BLaER1 treated with 17β-estradiol and CSF1 and Interleukin-3, amounts not matched to agents 10 nM and 100 nM (cell line): ENCODE data around the gene CNPY1.

Source experiments
- H3K27ac ChIP-seq, 11 experiments: shearing (Covaris generic); formaldehyde crosslinking; 2 replicates each; pipeline ENCODE4 v1.8.1; 2022
- H3K27me3 ChIP-seq, 11 experiments: shearing (Covaris generic); formaldehyde crosslinking; 2 replicates each; pipeline ENCODE4 v1.8.1; 2022
- H3K36me3 ChIP-seq, 11 experiments: shearing (Covaris generic); formaldehyde crosslinking; 2 replicates each; pipeline ENCODE4 v1.8.1; 2022
- H3K4me1 ChIP-seq, 10 experiments: shearing (Covaris generic); formaldehyde crosslinking; 2 replicates each; pipeline ENCODE4 v1.8.1; 2022
- H3K4me2 ChIP-seq, 11 experiments: shearing (Covaris generic); formaldehyde crosslinking; 2 replicates each; pipeline ENCODE4 v1.8.1; 2022
- H3K4me3 ChIP-seq, 10 experiments: shearing (Covaris generic); formaldehyde crosslinking; 2 replicates each; pipeline ENCODE4 v1.8.1; 2022
- H3K9ac ChIP-seq, 11 experiments: shearing (Covaris generic); formaldehyde crosslinking; 2 replicates each; pipeline ENCODE4 v1.8.1; 2022
- H3K9me3 ChIP-seq, 11 experiments: shearing (Covaris generic); formaldehyde crosslinking; replicated peaks in 1 of 11; 2 replicates each; pipeline ENCODE4 v1.8.1; 2022
- H4K20me1 ChIP-seq, 11 experiments: shearing (Covaris generic); formaldehyde crosslinking; 2 replicates each; pipeline ENCODE4 v1.8.1; 2022
- Cebpa-rat ChIP-seq, 11 experiments: shearing (Covaris generic); IDR thresholded peaks; 2 replicates each; pipeline ENCODE4 v1.8.1; 2022

The CNPY1 gene

GRCh38 chr7:155489158-155489840 lies 57.1 kb downstream of the CNPY1 start:
- Histone ChIP-seq H3K4me2 (peak overlapping the region; percentile 84 to 99 (median 97); a peak in 21 of 22 replicates), H3K9me3 (no peaks in the 10 kb centered on the region), H3K9ac (peak overlapping the region in 1 of 11 experiments; percentile 19; a peak in 1 of 22 replicates), H3K4me3 (no peak overlapping the region), H3K4me1 (peaks cover 34 to 44% (median 38%) of the 10 kb centered on the region in 10 experiments), H3K36me3 (no peaks in the 10 kb centered on the region), H3K27me3 (peaks cover 0 to 5% (median 0%) of the 10 kb centered on the region in 11 experiments; a peak in 1 of 22 replicates), H3K27ac (peak overlapping the region in 2 of 11 experiments; percentile 85 to 90; a peak in 2 of 22 replicates), H4K20me1 (no peaks in the 10 kb centered on the region; a peak in 1 of 22 replicates)
- TF ChIP-seq Cebpa-rat (IDR thresholded peaks at IDR 0.05) = no peak

DNA sequence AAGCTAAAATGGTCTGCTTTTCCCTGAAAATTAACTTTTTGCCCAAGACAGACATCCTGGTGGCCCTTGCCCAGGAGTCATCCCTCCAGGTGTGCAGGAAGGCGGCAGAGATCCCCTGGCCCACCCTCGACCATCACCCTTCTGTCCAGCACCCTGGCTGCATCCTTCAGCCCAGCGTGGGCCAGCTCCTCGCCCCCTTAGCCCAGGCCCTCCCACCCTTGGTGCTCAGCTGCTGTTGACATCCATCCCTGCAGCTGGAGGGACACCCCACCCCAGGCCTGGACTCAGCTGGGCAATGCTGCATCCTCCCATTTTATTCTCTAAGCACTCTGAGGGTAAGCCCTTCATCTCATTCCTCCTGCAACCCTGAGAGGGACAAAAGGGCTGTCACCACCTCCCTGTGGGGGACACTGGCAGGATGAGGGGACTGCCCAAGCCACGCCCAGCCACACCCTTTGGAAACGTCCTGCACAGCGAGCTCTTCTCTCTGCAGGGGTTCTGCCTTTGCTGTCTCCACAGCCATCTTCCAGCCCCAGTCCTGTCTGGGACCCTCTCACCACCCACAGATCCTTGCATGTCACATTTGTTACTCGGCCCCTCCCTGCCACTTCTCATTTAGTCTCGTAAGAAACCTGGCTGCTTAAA lies 57.8 kb downstream of the CNPY1 start:
- no peaks in the 10 kb centered on the region; a peak in 1 of 22 replicates for H4K20me1 ChIP-seq
- no peak overlapping the region for H3K9ac ChIP-seq
- TF ChIP-seq Cebpa-rat (IDR thresholded peaks at IDR 0.05) = no peak
- H3K27me3 ChIP-seq = peaks cover 0 to 8% (median 2%) of the 10 kb centered on the region in 11 experiments; a peak in 9 of 22 replicates
- no peak overlapping the region for H3K27ac ChIP-seq
- peak overlapping the region in 10 of 11 experiments; percentile 37 to 99 (median 98); a peak in 15 of 22 replicates for H3K4me2 ChIP-seq
- no peaks in the 10 kb centered on the region for H3K9me3 ChIP-seq
- no peak overlapping the region for H3K4me3 ChIP-seq
- no peaks in the 10 kb centered on the region for H3K36me3 ChIP-seq
- H3K4me1 ChIP-seq = peaks cover 37 to 48% (median 40%) of the 10 kb centered on the region in 10 experiments

GRCh38 chr7:155487509-155488482 lies 58.6 kb downstream of the CNPY1 start:
- Histone ChIP-seq H3K9ac (no peak overlapping the region), H3K9me3 (no peaks in the 10 kb centered on the region), H4K20me1 (no peaks in the 10 kb centered on the region; a peak in 1 of 22 replicates), H3K4me2 (no peak overlapping the region), H3K4me3 (no peak overlapping the region), H3K36me3 (no peaks in the 10 kb centered on the region), H3K27me3 (peaks cover 0 to 14% (median 10%) of the 10 kb centered on the region in 11 experiments; a peak in 10 of 22 replicates), H3K27ac (no peak overlapping the region), H3K4me1 (peaks cover 37 to 56% (median 46%) of the 10 kb centered on the region in 10 experiments)
- TF ChIP-seq Cebpa-rat (IDR thresholded peaks at IDR 0.05) = no peak

DNA sequence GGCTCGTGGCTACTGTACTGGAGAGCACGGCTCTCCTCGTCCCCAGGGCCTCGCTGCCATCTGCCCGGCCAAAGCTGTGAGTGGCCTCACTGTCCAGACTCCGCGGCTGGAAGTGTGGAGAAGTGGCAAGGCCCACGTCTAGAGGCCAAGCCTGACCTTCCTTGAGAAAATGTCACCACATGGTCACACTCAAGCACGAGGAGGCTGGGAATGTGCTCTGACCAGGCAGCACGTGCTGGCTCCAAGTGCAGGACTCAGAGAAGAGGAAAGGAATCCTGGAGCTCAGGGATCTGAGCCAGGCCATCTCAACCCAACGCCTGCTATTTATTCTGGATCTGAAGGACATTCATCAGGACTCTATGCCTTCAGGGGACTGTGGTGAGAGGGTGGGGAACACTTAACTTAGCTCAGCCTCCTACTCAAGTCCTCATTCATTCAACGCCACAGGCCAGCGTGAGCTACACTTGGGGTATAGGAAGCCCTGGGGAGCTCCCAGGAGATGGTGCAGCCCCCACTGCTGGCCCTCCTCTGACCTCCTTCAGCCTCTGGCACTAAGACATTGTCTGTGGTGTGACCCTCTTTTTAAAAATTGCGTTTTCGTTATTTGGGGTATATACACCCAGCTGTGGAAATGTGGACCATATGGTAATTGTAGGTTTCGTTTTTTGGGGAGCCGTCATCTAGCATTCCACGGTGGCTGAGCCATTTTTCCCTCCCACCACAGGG lies 59.4 kb downstream of the CNPY1 start:
- H3K36me3 ChIP-seq = no peaks in the 10 kb centered on the region
- peaks cover 31 to 52% (median 41%) of the 10 kb centered on the region in 10 experiments for H3K4me1 ChIP-seq
- no peak overlapping the region for H3K4me2 ChIP-seq
- H3K9ac ChIP-seq = no peak overlapping the region
- peaks cover 0 to 22% (median 17%) of the 10 kb centered on the region in 11 experiments; a peak in 11 of 22 replicates for H3K27me3 ChIP-seq
- no peaks in the 10 kb centered on the region for H3K9me3 ChIP-seq
- no peak overlapping the region for H3K4me3 ChIP-seq
- H4K20me1 ChIP-seq = no peaks in the 10 kb centered on the region; a peak in 1 of 22 replicates
- no peak overlapping the region for H3K27ac ChIP-seq
- no peak for TF ChIP-seq Cebpa-rat (IDR thresholded peaks at IDR 0.05)

GRCh38 chr7:155484483-155485399 lies 61.6 kb downstream of the CNPY1 start:
- Histone ChIP-seq H4K20me1 (no peaks in the 10 kb centered on the region; a peak in 1 of 22 replicates), H3K9ac (no peak overlapping the region), H3K4me3 (no peak overlapping the region), H3K9me3 (no peaks in the 10 kb centered on the region), H3K4me2 (no peak overlapping the region), H3K36me3 (no peaks in the 10 kb centered on the region), H3K4me1 (peaks cover 10 to 32% (median 20%) of the 10 kb centered on the region in 10 experiments), H3K27ac (no peak overlapping the region), H3K27me3 (peaks cover 0 to 27% (median 18%) of the 10 kb centered on the region in 11 experiments; a peak in 11 of 22 replicates)
- no peak for TF ChIP-seq Cebpa-rat (IDR thresholded peaks at IDR 0.05)

DNA sequence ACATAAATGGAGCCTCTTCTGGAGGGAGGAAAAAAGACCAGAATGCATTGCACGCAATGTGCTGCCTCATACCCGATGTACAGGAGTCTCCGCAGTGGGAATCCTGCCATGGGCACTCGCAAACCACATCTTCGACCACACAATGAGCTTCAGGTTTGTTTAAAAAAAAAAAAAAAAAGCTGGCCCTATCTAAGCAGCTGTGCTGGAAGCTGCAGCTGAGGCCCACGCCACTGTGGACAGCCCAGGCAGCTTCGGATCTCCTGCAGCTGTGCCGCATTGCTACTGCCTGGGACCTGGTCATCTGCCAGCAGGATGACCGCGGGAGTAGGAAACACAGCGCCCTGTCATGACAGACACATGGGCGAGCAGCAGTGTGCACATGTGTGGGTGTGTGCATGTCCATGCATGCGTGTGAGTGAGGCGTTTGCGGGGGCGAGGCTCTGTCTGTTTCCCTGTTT lies 62.5 kb downstream of the CNPY1 start:
- H3K27me3 ChIP-seq = peaks cover 0 to 27% (median 18%) of the 10 kb centered on the region in 11 experiments; a peak in 12 of 22 replicates
- TF ChIP-seq Cebpa-rat (IDR thresholded peaks at IDR 0.05) = no peak
- H3K4me3 ChIP-seq = no peak overlapping the region
- no peaks in the 10 kb centered on the region for H3K36me3 ChIP-seq
- no peak overlapping the region for H3K9ac ChIP-seq
- no peak overlapping the region for H3K27ac ChIP-seq
- no peaks in the 10 kb centered on the region for H3K9me3 ChIP-seq
- H3K4me2 ChIP-seq = peak overlapping the region in 5 of 11 experiments; percentile 18 to 70 (median 61); a peak in 7 of 22 replicates
- peaks cover 2 to 23% (median 12%) of the 10 kb centered on the region in 10 experiments; a peak in 19 of 20 replicates for H3K4me1 ChIP-seq
- H4K20me1 ChIP-seq = no peaks in the 10 kb centered on the region; a peak in 1 of 22 replicates

- TF ChIP-seq Cebpa-rat (IDR thresholded peaks at IDR 0.05) = no peak
- Histone ChIP-seq H3K9ac (no peak overlapping the region), H3K4me1 (peaks cover 0 to 20% (median 9%) of the 10 kb centered on the region in 10 experiments; a peak in 14 of 20 replicates), H3K9me3 (no peaks in the 10 kb centered on the region), H3K4me2 (peak overlapping the region in 7 of 11 experiments; percentile 18 to 70 (median 29); a peak in 12 of 22 replicates), H3K27ac (no peak overlapping the region), H4K20me1 (no peaks in the 10 kb centered on the region; a peak in 1 of 22 replicates), H3K27me3 (peaks cover 0 to 30% (median 19%) of the 10 kb centered on the region in 11 experiments; a peak in 12 of 22 replicates), H3K4me3 (no peak overlapping the region), H3K36me3 (no peaks in the 10 kb centered on the region)
Observed at GRCh38 chr7:155483245-155483644, 63.1 kb downstream of the CNPY1 start.
